ENCODE data around the gene MYO9A.
"Not testable (repeated sequence)": the region's sequence is repeated elsewhere in the genome, so short reads cannot be mapped to it uniquely, and the experiment has no call there.

The MYO9A gene

DNA sequence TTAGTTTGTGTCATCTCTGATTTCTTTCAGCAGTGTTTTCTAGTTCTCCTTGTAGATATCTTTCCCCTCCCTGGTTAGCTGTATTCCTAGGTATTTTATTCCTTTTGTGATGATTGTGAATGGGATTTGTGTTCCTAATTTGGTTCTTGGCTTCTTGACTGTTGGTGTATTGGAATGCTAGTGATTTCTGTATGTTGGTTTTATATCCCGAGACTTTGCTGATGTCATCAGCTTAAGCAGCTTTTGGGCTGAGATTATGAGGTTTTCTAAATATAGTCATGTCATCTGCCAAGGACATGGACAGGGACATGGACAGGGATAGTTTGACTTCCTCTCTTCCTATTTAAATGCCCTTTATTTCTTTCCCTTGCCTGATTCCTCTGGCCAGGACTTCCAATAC lies 35.8 kb downstream of the MYO9A start:
- no peak for DNase-seq (ENCODE audit: low read depth)
- no peak overlapping the region for H3K4me3 ChIP-seq (ENCODE audit: control insufficient read depth, low read depth, low read length)
- TF ChIP-seq, protein P1, sequence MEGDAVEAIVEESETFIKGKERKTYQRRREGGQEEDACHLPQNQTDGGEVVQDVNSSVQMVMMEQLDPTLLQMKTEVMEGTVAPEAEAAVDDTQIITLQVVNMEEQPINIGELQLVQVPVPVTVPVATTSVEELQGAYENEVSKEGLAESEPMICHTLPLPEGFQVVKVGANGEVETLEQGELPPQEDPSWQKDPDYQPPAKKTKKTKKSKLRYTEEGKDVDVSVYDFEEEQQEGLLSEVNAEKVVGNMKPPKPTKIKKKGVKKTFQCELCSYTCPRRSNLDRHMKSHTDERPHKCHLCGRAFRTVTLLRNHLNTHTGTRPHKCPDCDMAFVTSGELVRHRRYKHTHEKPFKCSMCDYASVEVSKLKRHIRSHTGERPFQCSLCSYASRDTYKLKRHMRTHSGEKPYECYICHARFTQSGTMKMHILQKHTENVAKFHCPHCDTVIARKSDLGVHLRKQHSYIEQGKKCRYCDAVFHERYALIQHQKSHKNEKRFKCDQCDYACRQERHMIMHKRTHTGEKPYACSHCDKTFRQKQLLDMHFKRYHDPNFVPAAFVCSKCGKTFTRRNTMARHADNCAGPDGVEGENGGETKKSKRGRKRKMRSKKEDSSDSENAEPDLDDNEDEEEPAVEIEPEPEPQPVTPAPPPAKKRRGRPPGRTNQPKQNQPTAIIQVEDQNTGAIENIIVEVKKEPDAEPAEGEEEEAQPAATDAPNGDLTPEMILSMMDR (IDR thresholded peaks at IDR 0.05; ENCODE audit: control insufficient read depth, insufficient read depth, low read depth, low read length, missing control alignments) = no peak

DNA sequence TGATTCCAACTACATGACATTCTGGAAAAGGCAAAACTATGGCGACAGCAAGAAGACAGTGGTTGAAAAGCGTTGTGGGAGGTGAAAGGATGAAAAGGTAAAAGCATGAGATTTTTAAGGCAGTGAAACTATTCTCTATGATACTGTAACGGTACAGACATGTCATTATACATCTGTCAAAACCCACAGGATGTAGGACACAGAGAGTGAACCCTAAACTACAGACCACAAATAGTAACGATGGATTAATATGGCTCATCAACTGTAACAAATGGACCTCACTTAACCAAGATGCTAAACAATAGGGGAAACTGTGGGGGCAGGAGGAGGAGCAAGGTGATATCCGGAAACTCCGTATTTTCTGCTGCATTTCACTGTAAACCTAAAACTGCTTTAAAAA lies 39.1 kb downstream of the MYO9A start:
- no peak overlapping the region for H3K4me3 ChIP-seq (ENCODE audit: control insufficient read depth, low read depth, low read length)
- no peak for DNase-seq (ENCODE audit: low read depth)

DNA sequence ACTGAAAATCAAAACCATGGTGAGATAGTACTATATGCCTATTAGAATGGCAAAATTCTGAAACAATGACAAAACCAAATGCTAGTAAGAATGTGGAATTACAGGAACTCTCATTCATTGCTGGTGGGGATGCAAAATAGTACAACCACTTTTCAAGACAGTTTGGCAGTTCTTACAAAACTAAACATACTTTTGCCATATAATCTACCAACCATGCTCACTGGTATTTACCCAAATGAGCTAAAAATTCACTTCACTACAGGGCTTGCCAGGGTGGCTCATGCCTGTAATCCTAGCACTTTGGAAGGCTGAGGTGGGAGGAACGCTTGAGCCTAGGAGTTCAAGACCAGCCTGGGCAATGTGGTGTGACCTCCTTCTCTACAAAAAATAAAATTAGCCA lies 40.0 kb downstream of the MYO9A start:
- no peak overlapping the region for H3K4me3 ChIP-seq (ENCODE audit: control insufficient read depth, low read depth, low read length)
- TF ChIP-seq, protein P1 (IDR thresholded peaks at IDR 0.05; ENCODE audit: control insufficient read depth, insufficient read depth, low read depth, low read length, missing control alignments) = no peak
- DNase-seq (ENCODE audit: low read depth) = no peak

More for the DNA sequence above, 39.1 kb downstream of the MYO9A start:
- TF ChIP-seq, protein P1 (IDR thresholded peaks at IDR 0.05; ENCODE audit: control insufficient read depth, insufficient read depth, low read depth, low read length, missing control alignments) = no peak

DNA sequence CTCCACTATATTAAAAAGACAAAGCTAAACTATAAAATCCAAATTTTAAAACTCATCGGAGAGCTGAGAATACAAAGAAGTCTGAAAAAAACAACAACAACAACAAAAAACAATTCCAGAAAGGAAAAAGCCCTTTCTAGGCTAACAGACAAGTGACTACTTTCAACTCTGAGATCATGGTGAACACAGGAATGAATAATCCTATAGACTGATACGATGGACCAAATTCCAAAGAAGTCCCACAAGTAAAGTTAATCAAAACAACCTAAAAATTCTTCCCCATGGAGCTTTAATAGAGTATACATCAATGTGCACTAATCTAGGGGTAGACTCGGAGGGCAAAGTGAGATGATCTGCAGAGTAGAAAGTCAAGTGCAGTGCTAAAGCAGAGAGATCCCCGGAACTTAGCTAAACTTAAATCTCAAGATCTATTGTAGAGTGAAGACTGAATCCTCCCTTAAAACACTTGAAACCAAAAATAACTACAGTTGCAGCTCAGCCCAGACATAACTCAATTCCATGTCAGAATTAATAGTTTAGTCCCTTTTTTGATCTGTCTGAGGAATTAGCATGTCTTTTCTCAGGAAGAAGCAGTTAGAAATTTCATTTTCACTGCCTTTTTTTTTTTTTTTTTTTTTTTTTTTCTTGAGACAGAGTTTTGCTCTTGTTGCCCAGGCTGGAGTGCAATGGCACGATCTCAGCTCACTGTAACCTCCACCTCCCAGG lies 43.5 kb downstream of the MYO9A start:
- no peak for DNase-seq (ENCODE audit: low read depth)
- no peak overlapping the region for H3K4me3 ChIP-seq (ENCODE audit: control insufficient read depth, low read depth, low read length)
- TF ChIP-seq, protein P1 (IDR thresholded peaks at IDR 0.05; ENCODE audit: control insufficient read depth, insufficient read depth, low read depth, low read length, missing control alignments) = no peak

DNA sequence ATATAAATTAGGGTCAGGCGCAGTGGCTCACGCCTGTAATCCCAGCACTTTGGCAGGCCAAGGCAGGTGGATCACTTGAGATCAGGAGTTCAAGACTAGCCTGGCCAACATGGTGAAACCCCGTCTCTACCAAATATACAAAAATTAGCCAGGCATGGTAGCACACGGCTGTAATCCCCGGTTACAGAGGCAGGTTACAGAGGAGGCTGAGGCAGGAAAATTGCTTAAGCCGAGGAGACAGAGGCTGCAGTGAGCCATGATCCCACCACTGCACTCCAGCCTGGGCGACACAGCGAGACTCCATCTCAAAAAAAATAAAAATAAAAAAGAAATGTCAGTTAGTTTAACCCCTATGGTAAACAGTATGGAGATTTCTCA lies 46.5 kb downstream of the MYO9A start:
- not testable (repeated sequence) for H3K4me3 ChIP-seq (ENCODE audit: control insufficient read depth, low read depth, low read length); DNase-seq (ENCODE audit: low read depth)

DNA sequence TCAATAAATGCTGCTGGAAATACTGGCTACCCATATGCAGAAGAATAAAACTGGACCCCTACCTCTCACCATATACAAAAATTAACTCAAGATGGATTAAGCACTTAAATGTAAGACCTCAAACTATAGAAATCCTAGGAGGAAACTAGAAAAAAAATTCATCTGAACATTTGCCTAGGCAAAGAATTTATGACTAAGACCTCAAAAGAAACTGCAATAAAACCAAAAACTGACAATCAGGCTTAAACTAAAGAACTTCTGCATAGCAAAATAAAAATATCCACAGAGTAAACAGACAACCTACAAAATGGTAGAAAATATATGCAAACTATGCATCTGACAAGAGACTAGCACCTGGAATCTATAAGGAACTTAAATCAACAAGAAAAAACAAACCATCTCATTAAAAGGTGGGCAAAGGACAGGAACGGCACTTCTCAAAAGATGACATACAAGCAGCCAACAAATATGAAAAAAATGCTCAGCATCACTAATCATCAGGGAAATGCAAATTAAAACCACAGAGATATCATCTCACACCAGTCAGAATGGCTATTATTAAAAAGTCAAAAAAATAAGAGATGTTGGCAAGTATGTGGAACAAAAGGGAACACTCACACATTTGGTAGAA lies 47.0 kb downstream of the MYO9A start:
- no peak overlapping the region for H3K4me3 ChIP-seq (ENCODE audit: control insufficient read depth, low read depth, low read length)
- TF ChIP-seq, protein P1 (IDR thresholded peaks at IDR 0.05; ENCODE audit: control insufficient read depth, insufficient read depth, low read depth, low read length, missing control alignments) = no peak
- DNase-seq (ENCODE audit: low read depth) = no peak

DNA sequence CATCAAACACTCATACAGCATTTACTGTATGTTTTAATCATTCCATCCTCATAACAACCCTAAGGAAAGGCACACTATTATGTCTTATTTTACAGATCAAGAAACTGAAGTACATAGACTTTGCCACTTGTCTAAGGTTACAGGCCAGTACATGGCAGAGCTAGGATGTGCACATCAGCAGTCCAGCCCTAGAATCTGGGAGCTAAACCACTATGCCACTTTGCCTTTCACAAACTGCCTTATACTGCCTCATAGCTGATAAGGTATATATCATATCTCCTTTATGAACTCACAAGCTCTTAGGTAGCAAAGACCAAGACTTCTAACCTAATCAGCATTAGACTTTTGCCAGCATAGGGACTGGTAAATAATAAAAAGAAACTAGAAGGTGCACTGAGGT lies 49.1 kb downstream of the MYO9A start:
- no peak for DNase-seq (ENCODE audit: low read depth)
- TF ChIP-seq, protein P1 (IDR thresholded peaks at IDR 0.05; ENCODE audit: control insufficient read depth, insufficient read depth, low read depth, low read length, missing control alignments) = no peak
- H3K4me3 ChIP-seq (ENCODE audit: control insufficient read depth, low read depth, low read length) = no peak overlapping the region
